Epithelial cell of proximal tubule (primary cell): ENCODE measurements around the gene KIZ. TPM values are rescaled to one million over a fixed set of nuclear protein-coding genes. Genes with fewer than 3 reads are reported as not detected.
A peak's percentile ranks its signal among the peaks of the same experiment; 100 is the strongest.

Experiments
- DNase-seq: peaks from one replicate; pipeline ENCODE4 v3.0.0-alpha.2; 2011; ENCODE audit warnings: low read depth
- H3K4me3 ChIP-seq: 2 replicates; pipeline ENCODE4 v1.5.1; 2011; ENCODE audit warnings: low read depth, mild to moderate bottlenecking, low read length
- CTCF ChIP-seq: conservative IDR thresholded peaks from 2 replicates; pipeline ENCODE4 v1.5.1; 2012; ENCODE audit warnings: low read depth, mild to moderate bottlenecking, low read length
- total RNA-seq: library from RNA; depleted of rRNA; stranded (reverse); fragments of >200 nt; gene quantifications from 2 replicates; pipeline ENCODE4 v1.2.3, GENCODE V29; 2015

The KIZ gene
- total RNA-seq, 1 donor from 2014 or later = 4.7 TPM

GRCh38 chr20:21174516-21175239 lies 48.8 kb downstream of the KIZ start:
- no peak for TF ChIP-seq CTCF
- no peak for DNase-seq
- H3K4me3 ChIP-seq = no peak overlapping the region

DNA sequence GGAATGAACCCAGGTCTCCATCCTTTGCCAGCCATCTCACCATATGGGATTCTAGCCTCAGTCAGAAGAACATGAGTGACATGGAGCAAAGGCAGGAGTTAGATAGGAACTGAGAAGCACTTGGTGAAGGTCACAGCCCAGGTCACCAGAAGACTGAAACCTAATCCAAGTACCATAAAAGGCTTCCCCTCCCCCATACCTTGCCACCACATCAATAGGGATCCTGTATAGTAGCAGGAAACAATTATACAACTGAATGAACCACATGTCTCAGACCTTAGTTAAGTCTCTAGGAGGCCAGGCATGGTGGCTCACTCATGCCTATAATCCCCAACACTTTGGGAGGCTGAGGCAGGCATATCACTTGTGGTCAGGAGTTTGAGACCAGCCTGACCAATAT lies 49.6 kb downstream of the KIZ start:
- DNase-seq = no peak
- no peak for TF ChIP-seq CTCF

DNA sequence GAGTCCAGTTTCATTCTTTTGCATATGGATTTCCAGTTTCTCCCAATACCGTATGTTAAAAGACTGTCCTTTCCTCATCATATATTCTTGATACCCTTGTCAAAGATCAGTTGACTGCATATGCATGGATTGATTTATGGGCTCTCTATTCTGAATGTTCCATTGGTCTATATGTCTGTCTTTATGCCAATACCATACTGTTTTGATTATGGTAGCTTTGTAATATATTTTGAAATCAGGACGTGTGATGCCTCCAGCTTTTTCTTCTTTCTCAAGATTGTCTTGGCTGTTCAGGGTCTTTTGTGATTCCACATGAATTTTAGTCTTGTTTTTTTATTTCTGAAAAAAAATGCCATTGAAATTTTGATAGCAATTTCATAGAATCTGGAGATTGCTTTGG lies 51.9 kb downstream of the KIZ start:
- TF ChIP-seq CTCF = no peak
- DNase-seq = no peak
- H3K4me3 ChIP-seq = no peak overlapping the region

More for the DNA sequence above, 49.6 kb downstream of the KIZ start:
- H3K4me3 ChIP-seq = no peak overlapping the region

DNA sequence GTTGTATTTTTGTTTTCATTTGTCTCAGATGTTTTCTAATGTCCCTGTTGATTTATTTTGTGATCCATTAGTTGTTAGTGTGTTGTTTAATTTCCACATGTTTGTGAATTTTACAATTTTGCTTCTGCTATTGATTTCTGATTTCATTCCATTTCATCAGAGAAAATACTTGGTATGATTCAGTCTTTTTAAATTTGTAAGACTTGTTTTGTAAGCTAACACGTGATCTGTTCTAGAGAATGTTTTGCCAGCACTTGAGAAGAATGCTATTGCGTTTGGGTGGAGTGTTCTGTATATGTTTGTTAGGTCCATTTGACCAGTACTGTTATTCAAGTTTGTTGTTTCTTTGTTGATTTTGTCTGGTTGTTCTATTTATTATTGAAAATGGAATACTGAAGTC lies 53.9 kb downstream of the KIZ start:
- no peak for TF ChIP-seq CTCF
- no peak overlapping the region for H3K4me3 ChIP-seq
- no peak for DNase-seq

- no peak for DNase-seq
- H3K4me3 ChIP-seq = no peak overlapping the region
- TF ChIP-seq CTCF = no peak
These were observed 54.4 kb downstream of the KIZ start for GRCh38 chr20:21180248-21180647.

DNA sequence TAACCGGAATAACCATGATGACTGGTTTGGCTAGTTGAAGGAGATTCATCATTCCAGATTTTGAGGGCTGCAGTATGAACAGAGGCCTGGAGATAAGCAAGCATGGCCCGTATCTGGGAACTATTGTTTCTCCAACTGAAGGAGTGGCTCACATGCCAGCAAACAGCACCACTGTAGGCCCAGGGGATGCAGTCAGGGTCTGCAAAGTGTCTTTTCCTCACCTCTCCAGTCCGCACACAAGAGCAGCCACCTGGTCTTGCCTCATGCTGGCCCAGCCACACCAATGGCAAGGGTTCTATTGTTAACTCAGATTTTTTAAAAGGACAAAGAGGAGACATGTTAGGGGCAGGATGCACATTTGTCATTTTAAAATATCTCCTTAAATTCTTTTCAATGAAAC lies 55.1 kb downstream of the KIZ start:
- no peak for DNase-seq
- TF ChIP-seq CTCF = no peak
- no peak overlapping the region for H3K4me3 ChIP-seq

DNA sequence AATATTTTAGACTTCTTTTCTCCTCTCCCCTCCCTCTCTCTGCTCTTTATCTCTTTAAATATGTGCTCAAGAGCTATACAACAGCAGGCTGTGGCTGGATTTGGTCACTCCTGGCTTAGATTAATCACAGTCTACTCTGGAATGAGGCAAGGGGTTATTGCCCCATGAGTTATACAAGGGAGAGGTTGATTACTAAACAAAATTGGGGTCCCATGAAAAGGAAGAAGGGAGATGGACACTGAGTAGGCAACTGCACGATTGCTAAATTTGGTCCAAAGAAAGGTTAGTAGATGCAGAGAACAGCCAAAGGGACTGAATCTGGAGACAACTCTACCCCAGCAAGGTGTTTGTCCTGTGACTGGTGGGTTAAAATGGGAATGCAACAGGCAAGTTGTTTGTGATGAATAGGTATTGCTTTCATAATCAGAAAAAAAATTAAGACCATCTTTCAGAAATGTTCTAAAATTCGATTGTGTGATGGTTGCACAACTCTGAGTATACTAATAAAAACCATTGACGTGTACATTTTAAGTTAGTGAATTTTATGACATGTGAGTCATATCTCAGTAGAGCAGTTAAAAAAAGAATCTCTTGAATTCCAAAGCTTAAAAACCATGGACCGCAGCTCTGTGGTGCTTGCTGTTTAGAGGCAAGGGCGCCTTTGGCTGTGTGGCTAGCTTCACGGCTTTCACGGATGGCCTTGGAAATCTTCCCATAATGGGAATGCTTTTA lies 57.1 kb downstream of the KIZ start:
- DNase-seq = peak; percentile 32
- no peak overlapping the region for H3K4me3 ChIP-seq
- no peak for TF ChIP-seq CTCF
